NK-92 treated with Interleukin-12 subunit alpha and Interleukin-12 subunit beta, amount 100 ng/mL, for 24 hours (cell line): Measurements from ENCODE around the gene PTCRA.

Experiments used
- DNase-seq: peaks from one replicate; lab custom pipeline; 2025; lab: John Stamatoyannopoulos, UW

The PTCRA gene

DNA sequence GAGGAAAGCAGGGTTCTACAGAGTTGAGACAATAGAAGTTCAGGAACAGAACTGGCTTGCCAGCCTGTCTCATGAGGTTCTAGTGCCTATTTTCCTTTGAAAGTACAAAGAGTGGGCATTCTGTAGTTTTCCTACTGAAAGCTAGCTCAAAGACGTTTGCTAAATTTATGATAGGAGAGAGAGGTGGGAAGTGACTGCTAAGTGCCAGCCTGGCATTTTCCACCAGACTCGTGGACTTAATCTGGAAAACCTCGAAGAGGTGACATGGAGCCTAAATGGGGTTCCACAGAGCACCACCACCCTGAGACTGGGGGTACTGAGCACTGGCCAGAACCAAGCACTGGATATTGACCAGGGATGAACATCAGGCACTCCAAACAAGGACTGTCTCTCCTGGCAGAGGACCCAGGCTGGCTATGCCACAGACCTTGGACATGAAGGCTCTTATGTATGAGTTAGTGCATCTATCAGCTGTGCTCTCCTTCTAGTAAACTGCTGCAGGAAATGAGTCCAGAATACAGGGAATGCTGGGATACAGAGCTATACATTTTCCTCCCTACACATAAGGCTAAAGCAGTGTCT lies 56.0 kb downstream of the PTCRA start:
- DNase-seq = no peak

DNA sequence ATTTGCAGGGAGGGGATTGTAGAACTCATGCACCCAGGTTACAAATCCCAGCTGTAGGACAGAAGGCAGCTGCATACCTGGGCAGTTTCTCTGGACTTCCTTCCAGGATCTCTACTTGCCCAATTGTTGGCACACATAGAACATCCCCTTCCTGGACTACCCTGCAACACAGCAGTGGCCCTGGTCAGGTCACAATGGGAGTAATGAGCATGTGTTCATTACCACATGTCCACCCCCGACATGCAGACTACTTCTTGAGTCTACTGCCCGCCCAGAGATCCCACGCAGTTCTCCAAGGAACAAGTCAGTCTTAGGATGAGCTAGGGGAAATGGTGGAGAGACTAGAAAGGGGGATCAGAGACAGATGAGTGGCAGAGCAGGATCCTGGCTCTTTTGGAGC lies 58.1 kb downstream of the PTCRA start:
- DNase-seq = no peak

DNA sequence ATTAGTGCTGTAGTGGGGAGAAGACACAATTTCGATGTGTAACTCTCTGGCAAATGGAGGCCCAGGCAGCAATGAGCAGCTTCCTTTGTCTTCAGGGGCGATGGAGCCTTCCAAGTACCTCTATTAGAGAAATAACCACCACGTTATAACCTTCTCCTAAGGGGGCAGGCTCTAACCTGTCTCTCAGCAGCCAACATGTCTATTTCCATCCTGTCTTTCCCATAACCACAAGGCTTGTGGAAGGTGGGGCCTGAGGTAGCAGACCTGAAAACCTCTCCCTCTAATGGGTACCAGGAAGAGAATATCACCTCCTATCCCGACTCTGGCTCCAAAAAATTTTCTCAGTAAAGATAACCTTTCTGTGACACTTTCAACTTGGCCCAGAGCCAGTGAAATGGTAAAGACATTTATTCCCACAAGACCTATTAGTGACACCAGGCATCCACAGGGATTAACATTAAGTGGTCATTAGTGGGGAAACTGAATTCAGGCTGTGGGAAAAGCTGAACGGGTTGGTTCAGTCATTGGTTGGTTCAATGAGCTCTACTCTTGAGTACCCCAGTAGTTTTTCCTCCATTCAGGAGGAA lies 59.2 kb downstream of the PTCRA start:
- DNase-seq = no peak
